CD4-positive, CD25-positive, alpha-beta regulatory T cell (primary cell): ENCODE measurements around the gene SBDS. TPM values are rescaled to one million over a fixed set of nuclear protein-coding genes. Genes with fewer than 3 reads are reported as not detected.
"Not testable (repeated sequence)": the region's sequence is repeated elsewhere in the genome, so short reads cannot be mapped to it uniquely, and the experiment has no call there.

ENCODE experiments used
- ATAC-seq, 2 donors: fragments of 150-1000 bp; cut with Tn5 transposase; one replicate each; pipeline ENCODE4 v1.10.0; 2021; ENCODE audit warnings: low read depth in 2 of 2, moderate number of reproducible peaks in 2 of 2, moderate library complexity in 1 of 2
- DNase-seq, 3 donors: peaks; one replicate each; pipeline versions ENCODE4 v3.0.0 to v3.0.0-alpha.2; 2012 to 2022; ENCODE audit warnings: mixed read lengths in 1 of 3
- H3K27ac ChIP-seq: one replicate; pipeline ENCODE4 v1.7.0; 2013; ENCODE audit warnings: mild to moderate bottlenecking, low read length; ENCODE audit not compliant: insufficient read depth, poor library complexity, severe bottlenecking
- H3K27me3 ChIP-seq: one replicate; pipeline ENCODE4 v1.7.0; 2013; ENCODE audit warnings: low read length; ENCODE audit not compliant: control insufficient read depth, insufficient read depth
- H3K36me3 ChIP-seq: one replicate; pipeline ENCODE4 v1.7.0; 2013; ENCODE audit warnings: mild to moderate bottlenecking, low read length, moderate library complexity; ENCODE audit not compliant: control insufficient read depth, insufficient read depth
- H3K4me1 ChIP-seq: 2 replicates; pipeline ENCODE4 v1.7.0; 2013; ENCODE audit warnings: mild to moderate bottlenecking, low read length; ENCODE audit not compliant: insufficient read depth, control insufficient read depth, poor library complexity, severe bottlenecking
- H3K4me3 ChIP-seq: one replicate; pipeline ENCODE4 v1.7.0; 2013; ENCODE audit warnings: low read depth, mild to moderate bottlenecking, low read length, moderate library complexity
- H3K9me3 ChIP-seq, 2 experiments: 1 replicate in 1 of 2; 2 replicates in 1 of 2; pipeline ENCODE4 v1.7.0; 2013; ENCODE audit warnings: low read length in 2 of 2, mild to moderate bottlenecking in 1 of 2, moderate library complexity in 1 of 2; ENCODE audit not compliant: control insufficient read depth in 2 of 2
- H3K27ac Mint-ChIP-seq, 3 donors: one replicate each; pipeline ENCODE4 v1.8.0; 2020 to 2022; ENCODE audit warnings: mild to moderate bottlenecking in 3 of 3, mixed read lengths in 3 of 3, moderate library complexity in 2 of 3
- H3K27me3 Mint-ChIP-seq: one replicate; pipeline ENCODE4 v1.8.0; 2022; ENCODE audit warnings: mild to moderate bottlenecking, mixed read lengths
- H3K36me3 Mint-ChIP-seq: one replicate; pipeline ENCODE4 v1.8.0; 2020; ENCODE audit warnings: mixed read lengths
- H3K4me1 Mint-ChIP-seq, 4 donors: one replicate each; pipeline ENCODE4 v1.8.0; 2020 to 2022; ENCODE audit warnings: mixed read lengths in 4 of 4, mild to moderate bottlenecking in 1 of 4
- H3K4me3 Mint-ChIP-seq, 4 donors: one replicate each; pipeline ENCODE4 v1.8.0; 2020 to 2022; ENCODE audit warnings: mild to moderate bottlenecking in 4 of 4, mixed read lengths in 4 of 4, moderate library complexity in 3 of 4
- H3K9me3 Mint-ChIP-seq, 7 donors: one replicate each; pipeline ENCODE4 v1.8.0; 2020 to 2022; ENCODE audit warnings: mixed read lengths in 7 of 7, mild to moderate bottlenecking in 3 of 7, moderate library complexity in 2 of 7
- polyA plus RNA-seq, 4 donors: library from polyadenylated mRNA; unstranded; fragments of 300-500 nt; fragmentation: Illumina TruSeq; gene quantifications; one replicate each; pipeline ENCODE4 v1.2.3, GENCODE V29; 2021
- total RNA-seq: library from RNA; stranded (reverse); gene quantifications from one replicate; pipeline ENCODE4 v1.2.3, GENCODE V29; 2022

SBDS gene
- total and polyA plus RNA-seq, 5 donors from 2014 or later: 74.7 to 285 (median 77.4) TPM

DNA sequence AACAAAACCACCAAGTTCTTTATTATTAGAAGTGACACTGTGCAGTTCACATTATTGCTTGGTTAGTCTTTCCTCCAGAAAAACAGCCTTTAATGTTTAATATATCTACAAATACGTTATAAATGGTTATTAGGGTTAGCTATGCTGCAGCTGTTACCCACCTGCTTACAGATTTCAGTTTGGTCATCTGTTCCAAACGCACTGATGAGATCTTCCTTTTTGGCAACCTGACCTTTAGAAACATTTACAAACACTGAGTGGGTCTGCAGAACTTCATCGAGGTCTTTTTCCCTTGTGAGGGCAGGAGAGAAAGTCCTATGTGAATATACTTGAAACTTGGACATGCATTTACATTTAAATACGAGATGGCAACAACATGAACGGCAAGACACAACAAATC is 1.3 kb downstream of the SBDS start:
- H3K4me1 Mint-ChIP-seq: peaks cover 0 to 42% (median 17%) of the 10 kb centered on the region in 4 donors
- not testable (repeated sequence) for H3K9me3 Mint-ChIP-seq, DNase-seq, H3K27me3 ChIP-seq, ATAC-seq, H3K9me3 ChIP-seq, H3K27me3 Mint-ChIP-seq
- peaks cover 18% of the 10 kb centered on the region for H3K36me3 Mint-ChIP-seq
- Histone ChIP-seq H3K27ac (peak overlapping the region; percentile 98), H3K36me3 (peaks cover 15% of the 10 kb centered on the region), H3K4me1 (peaks cover 11% of the 10 kb centered on the region), H3K4me3 (peak overlapping the region; percentile 92)
- peak overlapping the region; percentile 94 to 100 (median 98) for H3K4me3 Mint-ChIP-seq
- H3K27ac Mint-ChIP-seq: peak overlapping the region in 2 of 3 donors; percentile 99

DNA sequence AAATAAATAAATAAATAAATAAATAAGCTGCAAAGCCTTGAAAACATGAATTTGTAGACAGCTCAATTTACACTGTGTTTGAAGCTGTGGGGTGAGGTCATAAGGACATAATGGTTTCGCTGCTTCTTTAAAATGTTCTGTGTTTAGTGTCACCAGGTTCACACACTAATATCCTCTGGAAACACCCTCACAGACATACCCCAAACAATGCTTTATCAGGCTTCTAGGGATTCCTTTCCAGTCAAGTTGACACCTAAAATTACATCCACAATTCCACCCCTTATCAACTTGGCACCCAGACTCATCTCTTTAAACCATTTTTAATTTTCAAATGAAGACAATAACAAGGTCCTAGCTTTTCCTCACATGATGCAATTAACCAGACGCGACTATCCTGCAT is 5.8 kb downstream of the SBDS start:
- not testable (repeated sequence) for H3K27ac ChIP-seq, H3K4me1 ChIP-seq, H3K27me3 ChIP-seq, H3K9me3 ChIP-seq, H3K4me3 Mint-ChIP-seq, DNase-seq, H3K27ac Mint-ChIP-seq, H3K9me3 Mint-ChIP-seq, H3K27me3 Mint-ChIP-seq, ATAC-seq, H3K4me3 ChIP-seq
- peaks cover 32% of the 10 kb centered on the region for H3K36me3 ChIP-seq
- Mint-ChIP-seq H3K4me1 (peaks cover 8 to 28% (median 11%) of the 10 kb centered on the region in 4 donors), H3K36me3 (peaks cover 26% of the 10 kb centered on the region)

DNA sequence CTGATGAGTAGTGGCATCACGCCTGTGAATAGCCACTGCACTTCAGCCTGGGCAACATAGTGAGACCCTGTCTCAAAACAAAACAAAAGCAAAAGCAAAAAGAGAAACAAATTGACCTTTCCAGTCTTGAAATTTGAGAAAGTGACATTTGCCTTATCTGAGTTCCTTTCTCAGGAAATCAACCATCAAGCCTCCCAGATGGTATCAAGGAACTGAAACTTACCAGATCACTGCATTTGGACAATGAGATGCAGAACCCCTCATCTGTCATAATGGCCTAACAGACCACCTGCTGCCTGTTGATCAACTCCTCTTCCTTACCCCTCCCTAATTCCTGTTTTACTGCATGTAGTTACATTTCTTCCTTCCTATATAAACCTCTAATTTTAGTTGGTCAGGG is 15.1 kb downstream of the SBDS start:
- H3K36me3 ChIP-seq, ATAC-seq, H3K27me3 ChIP-seq, H3K4me1 ChIP-seq, H3K27ac ChIP-seq, H3K4me3 ChIP-seq, H3K27me3 Mint-ChIP-seq, H3K36me3 Mint-ChIP-seq, H3K4me1 Mint-ChIP-seq, DNase-seq, H3K27ac Mint-ChIP-seq: not testable (repeated sequence)
- H3K4me3 Mint-ChIP-seq: peak overlapping the region in 1 of 4 donors; percentile 76
- H3K9me3 ChIP-seq: peaks cover 0 to 12% of the 10 kb centered on the region in 2 experiments
- H3K9me3 Mint-ChIP-seq: peaks cover 0 to 18% (median 6%) of the 10 kb centered on the region in 7 donors

DNA sequence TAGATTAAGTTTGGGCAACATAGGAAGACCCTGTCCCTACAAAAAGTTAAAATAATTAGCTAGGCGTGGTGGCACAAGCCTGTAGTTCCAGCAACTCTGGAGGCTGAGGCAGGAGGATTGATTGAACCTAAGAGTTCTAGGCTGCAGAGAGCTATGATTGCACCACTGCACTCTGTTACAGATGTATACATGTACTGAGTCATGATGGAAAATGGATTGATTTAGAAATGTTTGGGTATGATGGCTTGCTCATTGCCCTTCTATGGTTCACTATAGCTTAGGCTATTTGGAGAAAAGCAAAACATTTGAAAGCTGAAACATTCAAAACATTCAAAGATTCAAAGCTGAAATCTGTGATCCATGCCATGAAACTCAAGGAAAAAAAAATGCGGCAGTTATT is 16.4 kb downstream of the SBDS start:
- H3K9me3 ChIP-seq: peaks cover 0 to 12% of the 10 kb centered on the region in 2 experiments
- H3K4me3 Mint-ChIP-seq, H3K27ac Mint-ChIP-seq, H3K36me3 Mint-ChIP-seq, H3K4me3 ChIP-seq, H3K4me1 ChIP-seq, H3K27me3 ChIP-seq, H3K36me3 ChIP-seq, ATAC-seq, H3K27me3 Mint-ChIP-seq, H3K27ac ChIP-seq, H3K4me1 Mint-ChIP-seq, DNase-seq: not testable (repeated sequence)
- peaks cover 0 to 18% (median 6%) of the 10 kb centered on the region in 7 donors for H3K9me3 Mint-ChIP-seq

DNA sequence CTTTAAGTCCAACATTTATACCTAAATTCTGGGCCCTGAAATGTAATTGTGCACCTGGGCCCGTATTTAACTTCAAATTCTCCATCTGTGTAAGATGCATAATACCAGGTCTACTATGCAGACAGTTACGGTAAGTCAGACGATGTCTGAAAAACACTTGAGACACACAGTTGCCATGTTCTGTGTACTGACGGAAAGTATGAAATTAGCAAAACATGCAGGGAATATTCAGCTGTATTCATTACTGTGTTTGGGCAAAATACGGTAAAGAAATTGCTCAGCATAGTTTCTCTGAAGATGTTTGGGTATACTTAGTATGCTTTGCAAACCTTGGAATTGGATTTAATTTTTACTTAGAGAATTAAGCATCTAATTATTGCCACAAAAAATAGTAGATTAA is 17.1 kb downstream of the SBDS start:
- not testable (repeated sequence) for H3K27ac ChIP-seq, H3K27me3 ChIP-seq, H3K4me3 ChIP-seq, H3K27ac Mint-ChIP-seq, H3K4me1 ChIP-seq, H3K36me3 Mint-ChIP-seq, H3K36me3 ChIP-seq, DNase-seq, H3K4me1 Mint-ChIP-seq, ATAC-seq, H3K27me3 Mint-ChIP-seq, H3K4me3 Mint-ChIP-seq
- peaks cover 0 to 18% (median 6%) of the 10 kb centered on the region in 7 donors for H3K9me3 Mint-ChIP-seq
- peaks cover 0 to 12% of the 10 kb centered on the region in 2 experiments for H3K9me3 ChIP-seq

DNA sequence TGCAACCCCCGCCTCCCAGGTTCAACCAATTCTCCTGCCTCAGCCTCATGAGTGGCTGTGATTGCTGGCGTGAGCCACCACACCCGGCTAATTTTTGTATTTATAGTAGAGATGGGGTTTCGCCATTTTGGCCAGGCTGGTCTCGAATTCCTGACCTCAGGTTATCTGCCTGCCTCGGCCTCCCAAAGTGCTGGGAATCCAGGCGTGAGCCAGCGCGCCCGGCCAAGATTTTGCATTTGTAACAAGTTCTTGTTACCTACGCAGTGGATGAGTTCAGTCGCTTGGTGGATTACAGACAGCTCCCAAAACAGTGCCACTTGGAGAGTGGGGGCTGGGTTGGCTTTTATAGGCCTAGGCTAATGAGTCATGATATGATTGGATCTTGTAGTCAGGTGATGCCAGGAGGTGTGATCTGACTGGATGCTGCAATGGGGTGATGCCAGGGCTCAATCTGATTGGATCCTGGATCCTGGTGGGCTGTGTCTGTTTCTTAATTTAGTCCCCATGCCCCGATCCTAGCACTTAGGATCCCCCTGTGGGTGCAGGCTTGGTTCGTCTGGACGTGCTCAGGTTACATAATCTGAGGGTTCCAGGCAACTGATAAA is 20.3 kb downstream of the SBDS start:
- H3K9me3 Mint-ChIP-seq: peaks cover 0 to 9% (median 2%) of the 10 kb centered on the region in 7 donors
- peaks cover 0 to 4% of the 10 kb centered on the region in 2 experiments for H3K9me3 ChIP-seq
- DNase-seq: no peak
- H3K4me1 Mint-ChIP-seq: no peaks in the 10 kb centered on the region
- peaks cover under 1% of the 10 kb centered on the region for H3K36me3 Mint-ChIP-seq
- ATAC-seq: no peak
- H3K27ac Mint-ChIP-seq: no peak overlapping the region
- H3K27me3 Mint-ChIP-seq: no peaks in the 10 kb centered on the region
- H3K4me3 ChIP-seq: no peak overlapping the region
- no peaks in the 10 kb centered on the region for H3K36me3 ChIP-seq
- no peaks in the 10 kb centered on the region for H3K27me3 ChIP-seq
- H3K4me1 ChIP-seq: no peaks in the 10 kb centered on the region
- no peak overlapping the region for H3K4me3 Mint-ChIP-seq
- no peak overlapping the region for H3K27ac ChIP-seq

DNA sequence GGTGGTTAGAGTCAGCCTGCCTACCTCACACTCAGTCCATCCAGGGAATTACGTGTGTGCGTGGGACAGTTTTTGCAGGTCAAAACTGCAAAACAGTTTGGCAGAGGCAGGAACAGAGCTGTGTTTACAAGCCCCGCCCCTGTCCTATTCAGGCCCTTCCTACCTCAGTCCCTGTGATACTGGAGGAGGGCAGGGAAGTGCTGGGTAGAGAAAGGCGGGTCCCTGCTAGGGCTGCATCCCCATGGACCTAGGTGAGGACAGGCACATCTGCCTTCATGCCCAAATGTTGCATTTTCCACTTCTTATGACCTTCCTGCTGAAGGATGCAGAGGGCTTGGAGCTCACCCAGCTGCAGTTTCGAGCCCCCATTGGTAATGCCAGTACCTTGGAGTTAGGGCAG is 25.1 kb downstream of the SBDS start:
- Mint-ChIP-seq H3K4me1 (no peaks in the 10 kb centered on the region), H3K4me3 (no peak overlapping the region), H3K36me3 (no peaks in the 10 kb centered on the region), H3K27me3 (no peaks in the 10 kb centered on the region), H3K27ac (no peak overlapping the region), H3K9me3 (peaks cover 0 to 4% (median 0%) of the 10 kb centered on the region in 7 donors)
- Histone ChIP-seq H3K27ac (no peak overlapping the region), H3K36me3 (no peaks in the 10 kb centered on the region), H3K27me3 (no peaks in the 10 kb centered on the region), H3K9me3 (no peaks in the 10 kb centered on the region), H3K4me3 (no peak overlapping the region), H3K4me1 (no peaks in the 10 kb centered on the region)
- no peak for ATAC-seq
- no peak for DNase-seq

DNA sequence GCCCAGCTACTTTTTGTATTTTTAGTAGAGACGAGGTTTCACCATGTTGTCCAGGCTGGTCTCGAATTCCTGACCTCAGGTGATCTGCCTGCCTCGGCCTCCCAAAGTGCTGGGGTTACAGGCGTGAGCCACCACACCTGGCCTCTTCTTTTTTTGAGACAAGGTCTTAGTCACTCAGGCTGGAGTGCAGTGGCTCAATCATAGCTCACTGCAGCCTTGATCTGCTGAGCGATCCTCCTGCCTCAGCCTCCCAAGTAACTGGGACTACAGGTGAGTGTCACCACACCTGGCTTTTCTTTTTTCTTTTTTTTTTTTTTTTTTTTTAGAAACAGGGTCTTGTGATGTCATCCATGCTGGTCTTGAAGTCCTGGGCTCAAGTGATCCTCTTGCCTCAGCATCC is 26.4 kb downstream of the SBDS start:
- not testable (repeated sequence) for H3K4me1 Mint-ChIP-seq, DNase-seq, H3K4me1 ChIP-seq, H3K4me3 ChIP-seq, H3K36me3 Mint-ChIP-seq, H3K9me3 Mint-ChIP-seq, H3K27me3 ChIP-seq, H3K9me3 ChIP-seq, ATAC-seq, H3K27me3 Mint-ChIP-seq, H3K27ac ChIP-seq, H3K36me3 ChIP-seq, H3K27ac Mint-ChIP-seq
- peak overlapping the region in 1 of 4 donors; percentile 38 for H3K4me3 Mint-ChIP-seq
